Upper lobe of right lung (tissue), 1 donor: ENCODE measurements around the gene SLC6A17. TPM values are rescaled to one million over a fixed set of nuclear protein-coding genes. Genes with fewer than 3 reads are reported as not detected.
A peak's percentile ranks its signal among the peaks of the same experiment; 100 is the strongest.

Source experiments
- ATAC-seq: fragments of 200-7000 bp; cut with Tn5 transposase; one replicate; pipeline ENCODE4 v1.9.1; 2020; ENCODE audit warnings: mild to moderate bottlenecking, moderate library complexity
- DNase-seq: peaks from one replicate; pipeline ENCODE4 v3.0.0-alpha.2; 2020
- H3K27ac ChIP-seq: fragments of 200-600 bp; one replicate; pipeline ENCODE4 v1.8.0; 2022
- H3K27me3 ChIP-seq: fragments of 200-600 bp; one replicate; pipeline ENCODE4 v1.8.0; 2022; ENCODE audit warnings: mild to moderate bottlenecking
- H3K36me3 ChIP-seq: fragments of 200-600 bp; one replicate; pipeline ENCODE4 v1.8.0; 2022
- H3K4me1 ChIP-seq: fragments of 200-600 bp; one replicate; pipeline ENCODE4 v1.8.0; 2022
- H3K4me3 ChIP-seq: fragments of 200-600 bp; one replicate; pipeline ENCODE4 v1.8.0; 2022; ENCODE audit warnings: mild to moderate bottlenecking
- H3K9me3 ChIP-seq: fragments of 200-600 bp; one replicate; pipeline ENCODE4 v1.8.0; 2022
- intact Hi-C: fragments of 100-400 bp; cut with DNase I; formaldehyde crosslinking; loops from one replicate; pipeline ENCODE4 v1.11.0; 2022
- total RNA-seq: library from RNA; stranded (reverse); fragmentation: NEBNext Ultra II Directional; extraction: Animal tissue kit (Norgen Biotek cat#: 25700); gene quantifications from one replicate; pipeline ENCODE4 v1.2.1, GENCODE V29; 2021
- TF ChIP-seq, protein P1 (sequence below): fragments of 200-600 bp; IDR thresholded peaks from one replicate; pipeline ENCODE4 v1.8.0; 2022; ENCODE audit warnings: antibody characterized with exemption
- donor health status: DM: no; HTN: yes; CAD: no; lungs with severe emphysema.

SLC6A17 gene
- total RNA-seq, 1 donor from 2014 or later, result 0.06 TPM

DNA sequence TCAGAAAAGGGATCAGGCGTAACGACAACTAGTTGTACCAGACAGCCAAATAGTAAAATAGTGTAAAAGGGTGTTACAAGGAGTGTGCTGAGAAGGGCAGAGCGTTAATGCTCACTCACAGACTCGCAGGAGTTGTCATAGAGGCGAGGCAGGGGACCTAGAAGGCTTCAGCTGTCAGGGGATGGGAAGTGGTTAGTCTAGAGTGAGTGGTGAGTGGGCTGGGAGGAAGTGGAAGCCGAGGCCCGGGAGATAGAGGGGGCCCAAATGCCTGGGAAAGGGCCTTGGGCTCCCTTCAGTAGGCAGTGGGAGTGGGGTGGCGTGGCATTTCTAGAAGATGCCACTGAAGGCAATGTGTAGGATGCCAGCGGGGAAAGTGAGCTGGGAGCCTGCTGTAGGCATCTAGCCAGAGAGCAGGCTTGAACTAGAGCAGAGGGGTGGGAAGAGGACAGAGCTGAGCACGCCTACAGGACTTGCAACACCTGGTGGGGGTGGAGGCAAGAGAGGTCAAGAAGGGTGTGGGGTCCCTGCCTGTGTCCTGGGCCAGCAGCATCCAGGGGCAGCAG, 10.3 kb downstream of the SLC6A17 start:
- TF ChIP-seq, protein P1, sequence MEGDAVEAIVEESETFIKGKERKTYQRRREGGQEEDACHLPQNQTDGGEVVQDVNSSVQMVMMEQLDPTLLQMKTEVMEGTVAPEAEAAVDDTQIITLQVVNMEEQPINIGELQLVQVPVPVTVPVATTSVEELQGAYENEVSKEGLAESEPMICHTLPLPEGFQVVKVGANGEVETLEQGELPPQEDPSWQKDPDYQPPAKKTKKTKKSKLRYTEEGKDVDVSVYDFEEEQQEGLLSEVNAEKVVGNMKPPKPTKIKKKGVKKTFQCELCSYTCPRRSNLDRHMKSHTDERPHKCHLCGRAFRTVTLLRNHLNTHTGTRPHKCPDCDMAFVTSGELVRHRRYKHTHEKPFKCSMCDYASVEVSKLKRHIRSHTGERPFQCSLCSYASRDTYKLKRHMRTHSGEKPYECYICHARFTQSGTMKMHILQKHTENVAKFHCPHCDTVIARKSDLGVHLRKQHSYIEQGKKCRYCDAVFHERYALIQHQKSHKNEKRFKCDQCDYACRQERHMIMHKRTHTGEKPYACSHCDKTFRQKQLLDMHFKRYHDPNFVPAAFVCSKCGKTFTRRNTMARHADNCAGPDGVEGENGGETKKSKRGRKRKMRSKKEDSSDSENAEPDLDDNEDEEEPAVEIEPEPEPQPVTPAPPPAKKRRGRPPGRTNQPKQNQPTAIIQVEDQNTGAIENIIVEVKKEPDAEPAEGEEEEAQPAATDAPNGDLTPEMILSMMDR, result no peak
- no peaks in the 10 kb centered on the region for H3K36me3 ChIP-seq
- ATAC-seq (no peak), DNase-seq (no peak)
- H3K27ac ChIP-seq, result no peak overlapping the region
- intact Hi-C loops, result no loop called here
- no peaks in the 10 kb centered on the region for H3K9me3 ChIP-seq
- peaks cover 24% of the 10 kb centered on the region for H3K27me3 ChIP-seq
- H3K4me1 ChIP-seq, result no peaks in the 10 kb centered on the region
- no peak overlapping the region for H3K4me3 ChIP-seq

DNA sequence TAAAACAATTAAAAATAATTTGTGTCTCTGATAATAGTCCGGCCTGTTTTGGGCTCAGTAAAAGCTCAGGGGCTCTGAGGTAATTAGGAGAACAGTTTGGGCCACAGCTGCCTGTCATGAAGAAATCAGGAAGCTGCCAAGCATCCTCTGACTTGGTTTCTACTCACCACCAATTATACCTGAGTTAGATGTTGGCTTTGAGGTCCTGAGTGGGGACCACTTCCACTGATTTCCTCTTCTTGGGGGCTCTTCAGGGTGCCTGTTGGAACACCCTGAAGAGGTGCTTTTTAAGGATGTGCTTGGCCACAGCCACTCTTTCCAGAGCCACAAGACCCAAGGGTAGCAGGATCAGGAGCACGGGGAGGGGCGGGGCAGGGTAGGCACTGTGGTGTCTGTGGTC, 10.9 kb downstream of the SLC6A17 start:
- H3K4me1 ChIP-seq, result no peaks in the 10 kb centered on the region
- TF ChIP-seq, protein P1, result no peak
- DNase-seq, result no peak
- H3K9me3 ChIP-seq, result no peaks in the 10 kb centered on the region
- ATAC-seq, result no peak
- no peak overlapping the region for H3K27ac ChIP-seq
- no peak overlapping the region for H3K4me3 ChIP-seq
- intact Hi-C loops, result no loop called here
- peaks cover 20% of the 10 kb centered on the region for H3K27me3 ChIP-seq
- H3K36me3 ChIP-seq, result no peaks in the 10 kb centered on the region

DNA sequence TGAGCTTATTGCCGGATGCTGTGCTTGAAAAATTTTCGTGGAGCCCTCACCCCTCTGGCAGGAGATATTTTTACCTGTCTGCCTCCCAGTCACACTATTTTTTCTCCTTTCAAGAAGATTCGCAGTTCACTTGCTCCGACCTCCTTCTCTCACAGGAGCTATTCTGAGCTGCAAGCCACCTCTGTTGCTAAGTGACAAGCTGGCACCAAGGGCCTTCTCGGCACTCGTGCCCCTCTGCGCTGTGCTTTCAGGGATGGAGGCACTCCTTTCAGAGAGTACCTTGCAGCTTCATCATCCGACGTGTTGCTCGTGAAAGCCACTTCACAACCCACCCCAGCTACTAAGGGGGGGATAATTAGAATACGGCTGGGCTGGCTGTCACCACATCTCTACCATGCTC, 11.6 kb downstream of the SLC6A17 start:
- H3K27me3 ChIP-seq, result peaks cover 15% of the 10 kb centered on the region
- no peaks in the 10 kb centered on the region for H3K36me3 ChIP-seq
- intact Hi-C loops, result no loop called here
- no peaks in the 10 kb centered on the region for H3K9me3 ChIP-seq
- no peak for DNase-seq
- no peak overlapping the region for H3K27ac ChIP-seq
- ATAC-seq, result no peak
- no peak overlapping the region for H3K4me3 ChIP-seq
- no peaks in the 10 kb centered on the region for H3K4me1 ChIP-seq
- TF ChIP-seq, protein P1, result no peak

DNA sequence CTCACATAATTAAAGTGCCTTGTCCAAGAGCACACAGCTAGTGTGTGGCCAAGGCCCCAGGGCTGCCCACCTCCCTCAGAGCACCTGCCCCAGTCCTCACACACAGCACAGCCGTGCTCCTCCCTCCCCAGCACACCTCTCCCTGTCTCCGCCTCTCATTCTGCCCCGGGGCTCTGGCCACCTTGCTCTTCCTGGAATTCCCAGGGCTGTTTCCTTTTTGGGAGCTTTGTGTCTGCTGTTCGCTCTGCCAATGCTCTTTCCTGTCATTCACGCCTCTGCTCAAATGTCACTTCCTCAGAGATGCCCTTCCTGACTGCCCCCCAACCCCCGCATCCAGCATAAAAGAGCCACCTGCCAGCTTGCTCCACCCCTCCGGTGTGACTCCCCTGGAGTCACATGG, 13.3 kb downstream of the SLC6A17 start:
- no peak overlapping the region for H3K4me3 ChIP-seq
- TF ChIP-seq, protein P1, result no peak
- no peaks in the 10 kb centered on the region for H3K4me1 ChIP-seq
- peaks cover 5% of the 10 kb centered on the region for H3K27me3 ChIP-seq
- no peaks in the 10 kb centered on the region for H3K36me3 ChIP-seq
- no peak for ATAC-seq
- intact Hi-C loops, result no loop called here
- no peak for DNase-seq
- no peak overlapping the region for H3K27ac ChIP-seq
- H3K9me3 ChIP-seq, result no peaks in the 10 kb centered on the region

DNA sequence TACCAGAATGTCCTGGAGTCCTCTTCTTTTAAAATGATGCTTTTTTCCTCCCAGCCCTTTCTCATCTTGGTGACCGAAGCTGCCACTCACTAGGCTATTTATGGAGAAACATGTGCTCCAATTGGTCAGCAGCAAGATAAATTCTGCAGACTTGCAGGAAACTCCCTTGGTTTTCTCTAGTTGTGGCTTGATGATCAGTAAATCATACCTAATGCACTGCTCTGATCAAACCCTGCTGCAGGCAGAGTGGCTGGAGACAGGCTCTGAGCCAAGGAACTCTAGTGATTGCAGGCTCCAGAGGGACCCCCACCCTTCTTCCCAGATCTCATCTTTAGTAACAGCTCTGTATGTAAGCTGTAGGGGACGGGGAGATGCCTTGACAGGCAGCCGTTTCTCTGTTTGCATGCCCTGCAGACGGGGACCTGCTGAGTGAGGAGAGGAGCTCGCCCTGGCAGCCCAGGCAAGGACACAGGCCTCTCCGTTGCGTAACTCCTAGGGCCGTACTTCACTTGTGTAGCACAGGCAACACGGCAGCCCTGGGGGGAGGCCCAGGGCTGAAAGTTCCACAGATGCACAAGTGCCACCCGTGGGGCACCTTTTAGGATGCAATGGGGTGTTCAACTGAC, 14.5 kb downstream of the SLC6A17 start:
- DNase-seq, result no peak
- peaks cover 5% of the 10 kb centered on the region for H3K27me3 ChIP-seq
- no peaks in the 10 kb centered on the region for H3K36me3 ChIP-seq
- intact Hi-C loops, result no loop called here
- no peak overlapping the region for H3K27ac ChIP-seq
- H3K4me1 ChIP-seq, result no peaks in the 10 kb centered on the region
- ATAC-seq, result peak; percentile 32
- no peaks in the 10 kb centered on the region for H3K9me3 ChIP-seq
- TF ChIP-seq, protein P1, result no peak
- no peak overlapping the region for H3K4me3 ChIP-seq
